Measurements from ENCODE around the gene TNXB. TPM values are rescaled to one million over a fixed set of nuclear protein-coding genes. Genes with fewer than 3 reads are reported as not detected.
"Not testable (repeated sequence)": the region's sequence is repeated elsewhere in the genome, so short reads cannot be mapped to it uniquely, and the experiment has no call there.

TNXB gene
- total and polyA plus RNA-seq, 4 experiments from 2014 or later, result 0.31 to 22.4 (median 16.5) TPM; not detected in 1

DNA sequence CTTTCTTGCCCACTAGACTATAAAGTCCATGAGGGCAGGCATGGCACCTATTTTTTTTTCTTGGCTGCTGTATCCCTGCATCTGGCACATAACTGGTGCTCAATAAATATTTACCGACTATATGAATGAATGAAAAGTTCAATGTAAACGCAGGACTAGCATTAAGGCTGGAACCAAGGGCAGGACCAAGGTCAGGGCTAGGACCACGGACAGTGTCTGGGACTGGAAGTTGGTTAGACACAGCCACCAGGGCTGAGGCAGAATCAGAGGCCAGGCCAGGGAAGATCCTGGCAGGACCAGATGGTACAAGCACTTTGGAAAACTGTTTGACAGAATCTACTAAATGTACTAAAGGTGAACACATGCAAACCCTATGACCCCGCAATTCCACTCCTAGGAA lies 3.7 kb downstream of the TNXB start:
- H3K4me1 Mint-ChIP-seq, result peaks cover 10 to 27% (median 18%) of the 10 kb centered on the region in 4 donors
- Histone ChIP-seq H3K27me3 (ENCODE audit: insufficient read depth, low read length) (no peaks in the 10 kb centered on the region), H3K27ac (ENCODE audit: low read depth, low read length) (no peak overlapping the region), H3K4me3 (ENCODE audit: low read length in 2 of 2) (no peak overlapping the region), H3K4me1 (ENCODE audit: insufficient read depth, low read length) (peaks cover 15% of the 10 kb centered on the region), H3K36me3 (ENCODE audit: insufficient read depth, low read length) (no peaks in the 10 kb centered on the region), H3K9me3 (ENCODE audit: control insufficient read depth in 1 of 2, low read length in 2 of 2) (no peaks in the 10 kb centered on the region)
- POLR2A ChIA-PET (ENCODE audit: partially characterized antibody), result no interaction called here
- H3K4me3 Mint-ChIP-seq, result no peak overlapping the region
- H3K9me3 Mint-ChIP-seq, result no peaks in the 10 kb centered on the region
- DNase-seq, result no peak
- CTCF ChIA-PET (ENCODE audit: partially characterized antibody), result no interaction called here
- intact Hi-C loops (cut with micrococcal nuclease), result no loop called here
- no peaks in the 10 kb centered on the region for H3K36me3 Mint-ChIP-seq
- H3K27ac Mint-ChIP-seq, result no peak overlapping the region
- peaks cover 10 to 25% of the 10 kb centered on the region in 2 donors for H3K27me3 Mint-ChIP-seq

DNA sequence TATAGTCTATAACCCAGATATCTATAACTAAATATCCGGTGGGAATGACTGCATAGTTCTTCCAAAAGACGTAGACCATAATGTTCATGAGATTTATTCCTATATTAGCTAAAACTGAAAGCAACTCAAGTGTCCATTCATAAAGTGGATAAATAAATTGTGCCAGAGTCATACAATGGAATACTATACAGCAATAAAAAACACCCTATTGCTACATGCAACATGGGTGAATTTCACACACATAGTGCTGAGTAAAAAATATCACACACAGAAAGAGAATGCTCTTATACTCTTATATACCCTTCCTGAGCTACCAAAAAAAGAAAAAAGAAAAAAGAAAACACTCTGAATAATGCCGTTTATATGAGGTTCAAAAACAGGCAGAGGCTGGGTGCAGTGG lies 6.9 kb downstream of the TNXB start:
- CTCF ChIA-PET (ENCODE audit: partially characterized antibody), result interaction anchor here (1.0 to 1.3 kb wide), 2 partner anchors 16 to 57 kb away, joined by 3 read pairs; no protein-coding TSS in a partner anchor
- Mint-ChIP-seq H3K4me1 (peaks cover 0 to 2% (median 0%) of the 10 kb centered on the region in 4 donors), H3K4me3 (no peak overlapping the region), H3K27ac (no peak overlapping the region), H3K27me3 (peaks cover 13 to 26% of the 10 kb centered on the region in 2 donors), H3K9me3 (no peaks in the 10 kb centered on the region), H3K36me3 (no peaks in the 10 kb centered on the region)
- Histone ChIP-seq H3K4me3 (ENCODE audit: low read length in 2 of 2) (no peak overlapping the region), H3K9me3 (ENCODE audit: control insufficient read depth in 1 of 2, low read length in 2 of 2) (no peaks in the 10 kb centered on the region), H3K27ac (ENCODE audit: low read depth, low read length) (no peak overlapping the region), H3K27me3 (ENCODE audit: insufficient read depth, low read length) (peaks cover 9% of the 10 kb centered on the region), H3K36me3 (ENCODE audit: insufficient read depth, low read length) (no peaks in the 10 kb centered on the region), H3K4me1 (ENCODE audit: insufficient read depth, low read length) (no peaks in the 10 kb centered on the region)
- POLR2A ChIA-PET (ENCODE audit: partially characterized antibody), result no interaction called here
- DNase-seq, result no peak
- intact Hi-C loops (cut with micrococcal nuclease), result no loop called here

DNA sequence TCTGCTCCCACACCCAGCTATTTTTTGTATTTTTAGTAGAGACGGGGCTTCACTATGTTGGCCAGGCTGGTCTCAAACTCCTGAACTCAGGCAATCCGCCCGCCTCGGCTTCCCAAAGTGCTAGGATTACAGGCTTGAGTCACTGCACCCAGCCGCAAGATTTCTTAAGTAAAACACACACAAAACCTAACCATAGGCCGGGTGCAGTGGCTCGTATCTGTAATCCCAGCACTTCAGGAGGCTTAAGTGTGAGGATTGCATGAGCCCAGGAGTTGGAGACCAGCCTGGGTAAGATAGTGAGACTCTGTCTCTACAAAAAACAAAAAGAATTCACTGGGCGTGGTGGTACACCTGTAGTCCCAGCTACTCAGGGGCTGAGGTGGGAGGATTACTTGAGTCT lies 8.9 kb downstream of the TNXB start:
- H3K9me3 ChIP-seq (ENCODE audit: control insufficient read depth in 1 of 2, low read length in 2 of 2); POLR2A ChIA-PET (ENCODE audit: partially characterized antibody); CTCF ChIA-PET (ENCODE audit: partially characterized antibody); H3K9me3 Mint-ChIP-seq; H3K4me1 Mint-ChIP-seq; H3K27ac Mint-ChIP-seq; H3K4me1 ChIP-seq (ENCODE audit: insufficient read depth, low read length); H3K27ac ChIP-seq (ENCODE audit: low read depth, low read length); DNase-seq; H3K4me3 Mint-ChIP-seq; intact Hi-C loops (cut with micrococcal nuclease); H3K4me3 ChIP-seq (ENCODE audit: low read length in 2 of 2); H3K36me3 Mint-ChIP-seq; H3K36me3 ChIP-seq (ENCODE audit: insufficient read depth, low read length): not testable (repeated sequence)
- peaks cover 21 to 24% of the 10 kb centered on the region in 2 donors for H3K27me3 Mint-ChIP-seq
- peaks cover 23% of the 10 kb centered on the region for H3K27me3 ChIP-seq (ENCODE audit: insufficient read depth, low read length)

DNA sequence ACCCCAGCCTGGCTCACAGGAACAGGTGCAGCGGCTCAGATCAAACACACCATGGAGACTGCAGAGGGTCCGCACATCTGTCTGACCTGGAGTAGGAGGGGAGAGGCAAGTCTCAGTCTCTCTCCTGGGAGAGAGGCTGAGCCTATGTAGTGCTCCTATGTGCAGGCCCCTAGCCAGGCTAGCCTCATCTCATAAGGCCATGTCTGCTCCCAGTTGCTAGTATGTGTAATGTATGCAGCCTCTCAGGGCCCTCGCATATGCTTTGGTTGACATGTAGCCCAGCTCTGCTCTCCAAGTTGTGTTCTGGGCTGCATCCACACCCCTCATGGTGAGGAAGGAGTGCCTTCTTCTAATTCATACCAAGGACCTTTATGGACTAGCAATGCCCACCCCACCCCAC lies 11.8 kb downstream of the TNXB start:
- POLR2A ChIA-PET (ENCODE audit: partially characterized antibody), result no interaction called here

DNA sequence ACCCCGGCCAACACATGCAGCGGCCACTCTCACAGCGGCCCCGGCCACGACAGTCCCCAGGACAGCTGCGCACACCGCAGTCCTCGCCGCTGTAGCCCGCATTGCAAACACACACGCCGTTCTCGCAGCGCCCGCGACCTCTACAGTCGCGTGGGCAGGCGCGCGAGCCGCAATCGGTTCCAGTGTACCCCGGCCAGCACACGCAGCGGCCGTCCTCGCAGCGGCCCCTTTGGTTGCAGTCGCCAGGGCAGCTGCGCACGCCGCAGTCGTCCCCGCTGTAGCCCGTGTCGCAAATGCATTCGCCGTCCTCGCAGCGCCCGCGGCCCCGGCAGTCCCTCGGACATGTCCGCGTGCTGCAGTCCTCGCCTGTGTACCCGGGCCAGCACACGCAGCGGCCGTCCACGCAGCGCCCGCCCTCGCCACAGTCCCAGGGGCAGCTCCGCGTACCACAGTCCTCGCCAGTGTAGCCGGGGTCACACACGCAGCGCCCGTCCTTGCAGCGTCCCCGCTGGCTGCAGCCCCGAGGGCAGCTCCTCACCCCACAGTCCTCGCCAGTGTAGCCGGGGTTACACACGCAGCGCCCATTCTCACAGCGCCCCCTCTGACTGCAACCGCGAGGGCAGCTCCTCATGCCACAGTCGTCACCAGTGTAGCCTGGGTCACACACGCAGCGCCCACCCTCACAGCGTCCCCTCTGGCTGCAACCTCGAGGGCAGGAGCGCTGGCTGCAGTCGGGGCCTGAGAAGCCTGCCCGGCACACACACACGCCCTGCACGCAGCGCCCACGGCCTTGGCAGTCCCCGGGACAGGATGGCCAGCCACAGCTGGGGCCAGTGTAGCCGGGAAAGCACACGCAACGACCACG lies 12.5 kb downstream of the TNXB start:
- ChIA-PET POLR2A (ENCODE audit: partially characterized antibody) (no interaction called here), CTCF (ENCODE audit: partially characterized antibody) (no interaction called here)
- no peak for DNase-seq
- H3K9me3 Mint-ChIP-seq, result no peaks in the 10 kb centered on the region
- peaks cover 0 to 4% (median 1%) of the 10 kb centered on the region in 4 donors for H3K4me1 Mint-ChIP-seq
- no peaks in the 10 kb centered on the region for H3K36me3 ChIP-seq (ENCODE audit: insufficient read depth, low read length)
- peaks cover 15 to 29% of the 10 kb centered on the region in 2 donors for H3K27me3 Mint-ChIP-seq
- H3K9me3 ChIP-seq (ENCODE audit: control insufficient read depth in 1 of 2, low read length in 2 of 2), result no peaks in the 10 kb centered on the region
- peaks cover 23% of the 10 kb centered on the region for H3K27me3 ChIP-seq (ENCODE audit: insufficient read depth, low read length)
- no peaks in the 10 kb centered on the region for H3K4me1 ChIP-seq (ENCODE audit: insufficient read depth, low read length)
- no peaks in the 10 kb centered on the region for H3K36me3 Mint-ChIP-seq
- H3K27ac ChIP-seq (ENCODE audit: low read depth, low read length), result no peak overlapping the region
- H3K27ac Mint-ChIP-seq, result no peak overlapping the region
- no peak overlapping the region for H3K4me3 ChIP-seq (ENCODE audit: low read length in 2 of 2)
- peak overlapping the region in 3 of 8 donors; percentile 10 to 77 (median 35) for H3K4me3 Mint-ChIP-seq
- intact Hi-C loops (cut with micrococcal nuclease), result no loop called here

More for the DNA sequence above, 11.8 kb downstream of the TNXB start:
- peaks cover 23% of the 10 kb centered on the region for H3K27me3 ChIP-seq (ENCODE audit: insufficient read depth, low read length)
- H3K27ac ChIP-seq (ENCODE audit: low read depth, low read length), result no peak overlapping the region
- H3K9me3 ChIP-seq (ENCODE audit: control insufficient read depth in 1 of 2, low read length in 2 of 2), result no peaks in the 10 kb centered on the region
- Mint-ChIP-seq H3K4me3 (no peak overlapping the region), H3K36me3 (no peaks in the 10 kb centered on the region), H3K27me3 (peaks cover 15 to 29% of the 10 kb centered on the region in 2 donors), H3K27ac (peak overlapping the region in 1 of 7 donors; percentile 7), H3K4me1 (peaks cover 0 to 4% (median 1%) of the 10 kb centered on the region in 4 donors), H3K9me3 (no peaks in the 10 kb centered on the region)
- H3K36me3 ChIP-seq (ENCODE audit: insufficient read depth, low read length), result no peaks in the 10 kb centered on the region
- DNase-seq, result no peak
- CTCF ChIA-PET (ENCODE audit: partially characterized antibody), result no interaction called here
- no peaks in the 10 kb centered on the region for H3K4me1 ChIP-seq (ENCODE audit: insufficient read depth, low read length)
- no peak overlapping the region for H3K4me3 ChIP-seq (ENCODE audit: low read length in 2 of 2)
- intact Hi-C loops (cut with micrococcal nuclease), result no loop called here

DNA sequence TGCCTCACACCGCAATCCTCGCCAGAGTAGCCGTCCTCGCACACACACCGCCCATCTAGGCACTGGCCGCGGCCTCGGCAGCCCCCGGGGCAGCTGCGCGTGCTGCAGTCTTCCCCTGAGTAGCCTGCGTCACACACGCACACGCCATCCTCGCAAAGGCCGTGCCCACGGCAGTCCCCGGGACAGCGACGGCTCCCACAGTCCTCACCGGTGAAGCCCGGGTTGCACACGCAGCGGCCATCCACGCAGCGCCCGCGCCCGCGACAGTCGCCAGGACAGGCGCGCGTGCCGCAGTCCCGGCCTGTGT lies 13.1 kb downstream of the TNXB start:
- Mint-ChIP-seq H3K36me3 (no peaks in the 10 kb centered on the region), H3K9me3 (no peaks in the 10 kb centered on the region), H3K4me1 (peaks cover 0 to 4% (median 1%) of the 10 kb centered on the region in 4 donors), H3K27ac (no peak overlapping the region), H3K4me3 (peak overlapping the region in 1 of 8 donors; percentile 45), H3K27me3 (peaks cover 15 to 29% of the 10 kb centered on the region in 2 donors)
- Histone ChIP-seq H3K27ac (ENCODE audit: low read depth, low read length) (no peak overlapping the region), H3K36me3 (ENCODE audit: insufficient read depth, low read length) (no peaks in the 10 kb centered on the region), H3K4me3 (ENCODE audit: low read length in 2 of 2) (no peak overlapping the region), H3K27me3 (ENCODE audit: insufficient read depth, low read length) (peaks cover 23% of the 10 kb centered on the region), H3K4me1 (ENCODE audit: insufficient read depth, low read length) (no peaks in the 10 kb centered on the region), H3K9me3 (ENCODE audit: control insufficient read depth in 1 of 2, low read length in 2 of 2) (no peaks in the 10 kb centered on the region)
- intact Hi-C loops (cut with micrococcal nuclease), result no loop called here
- ChIA-PET POLR2A (ENCODE audit: partially characterized antibody) (no interaction called here), CTCF (ENCODE audit: partially characterized antibody) (no interaction called here)
- no peak for DNase-seq

DNA sequence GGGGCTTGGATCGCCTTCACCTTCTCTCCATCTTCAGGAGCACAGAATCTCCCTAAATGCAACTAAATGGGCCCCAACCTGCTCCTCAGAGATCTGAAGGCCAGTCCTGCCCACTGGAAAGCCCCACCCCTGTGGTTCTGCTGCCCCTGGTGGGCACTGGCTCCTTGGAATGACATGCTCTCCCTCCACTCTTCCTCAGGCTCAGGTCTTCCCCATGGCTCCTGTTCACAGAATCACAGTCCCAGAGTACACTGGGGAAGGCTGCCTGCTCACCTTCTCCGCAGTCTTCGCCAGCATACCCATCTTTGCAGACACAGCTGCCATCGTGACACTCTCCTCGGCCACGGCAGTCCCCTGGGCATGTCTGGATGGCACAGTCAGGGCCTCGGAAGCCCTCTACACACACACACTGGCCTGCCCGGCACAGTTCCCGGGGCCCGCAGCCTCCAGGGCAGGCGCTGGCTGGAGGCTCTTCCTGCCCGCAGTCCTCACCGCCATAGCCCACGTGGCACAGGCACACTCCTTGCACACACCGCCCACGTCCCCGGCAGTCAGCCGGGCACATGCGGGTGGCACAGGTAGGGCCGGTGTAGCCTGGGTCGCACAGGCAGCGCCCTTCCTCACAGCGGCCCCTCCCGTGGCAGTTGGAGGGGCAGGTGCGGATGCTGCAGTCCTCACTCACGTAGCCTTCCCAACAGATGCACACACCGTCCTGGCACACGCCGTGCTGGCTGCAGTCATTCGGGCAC lies 13.6 kb downstream of the TNXB start:
- ChIA-PET CTCF (ENCODE audit: partially characterized antibody) (no interaction called here), POLR2A (ENCODE audit: partially characterized antibody) (no interaction called here)
- Mint-ChIP-seq H3K9me3 (no peaks in the 10 kb centered on the region), H3K27me3 (peaks cover 15 to 28% of the 10 kb centered on the region in 2 donors), H3K4me3 (peak overlapping the region in 2 of 8 donors; percentile 45 to 59), H3K27ac (no peak overlapping the region), H3K4me1 (peaks cover 0 to 4% (median 1%) of the 10 kb centered on the region in 4 donors), H3K36me3 (no peaks in the 10 kb centered on the region)
- H3K27me3 ChIP-seq (ENCODE audit: insufficient read depth, low read length), result peaks cover 23% of the 10 kb centered on the region
- H3K36me3 ChIP-seq (ENCODE audit: insufficient read depth, low read length), result no peaks in the 10 kb centered on the region
- no peaks in the 10 kb centered on the region for H3K9me3 ChIP-seq (ENCODE audit: control insufficient read depth in 1 of 2, low read length in 2 of 2)
- H3K4me3 ChIP-seq (ENCODE audit: low read length in 2 of 2), result no peak overlapping the region
- intact Hi-C loops (cut with micrococcal nuclease), result no loop called here
- H3K4me1 ChIP-seq (ENCODE audit: insufficient read depth, low read length), result no peaks in the 10 kb centered on the region
- H3K27ac ChIP-seq (ENCODE audit: low read depth, low read length), result no peak overlapping the region
- no peak for DNase-seq
